ENCODE measurements around the gene NAGLU. TPM values are rescaled to one million over a fixed set of nuclear protein-coding genes. Genes with fewer than 3 reads are reported as not detected.

Gene NAGLU
- total and polyA plus RNA-seq, 9 donors: 15.4 to 24.1 (median 20.6) TPM

GRCh38 chr17:42509409-42509808, 26.6 kb upstream of the NAGLU start:
- Histone ChIP-seq H3K4me3 (ENCODE audit: low read length) (no peak overlapping the region), H3K27ac (ENCODE audit: low read length) (no peak overlapping the region), H3K36me3 (ENCODE audit: control insufficient read depth, insufficient read depth, low read length) (peaks cover 64% of the 10 kb centered on the region), H3K9me3 (replicated peaks; ENCODE audit: control insufficient read depth, low read depth, low read length) (no peaks in the 10 kb centered on the region), H3K4me1 (ENCODE audit: control insufficient read depth, insufficient read depth, low read length) (no peaks in the 10 kb centered on the region), H3K27me3 (ENCODE audit: control insufficient read depth, insufficient read depth, low read length) (no peaks in the 10 kb centered on the region)
- WGBS (ENCODE audit: insufficient coverage): 85% methylated on average over 3 of the region's 5 CpGs
- no peak for DNase-seq

DNA sequence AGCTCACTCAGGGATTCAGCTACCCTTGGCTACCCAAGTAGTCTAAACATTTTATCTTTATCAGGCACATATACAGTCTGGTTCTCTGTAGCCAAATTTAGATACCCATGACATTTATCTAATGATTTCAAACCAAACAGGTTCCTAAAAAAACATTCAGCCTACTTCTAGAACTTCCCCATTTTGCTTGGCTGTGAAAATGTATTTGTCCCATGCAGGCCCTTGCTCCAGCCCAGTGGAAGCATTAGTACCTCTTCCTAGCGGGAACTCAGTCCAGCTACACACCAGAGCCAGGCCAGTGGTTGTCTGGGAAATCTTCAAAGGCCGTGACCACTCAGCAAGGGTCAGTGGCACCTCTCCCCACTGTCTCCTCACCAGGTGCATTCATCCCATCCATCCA, 26.2 kb upstream of the NAGLU start:
- Histone ChIP-seq H3K4me3 (ENCODE audit: low read length) (no peak overlapping the region), H3K27me3 (ENCODE audit: control insufficient read depth, insufficient read depth, low read length) (no peaks in the 10 kb centered on the region), H3K9me3 (replicated peaks; ENCODE audit: control insufficient read depth, low read depth, low read length) (no peaks in the 10 kb centered on the region), H3K4me1 (ENCODE audit: control insufficient read depth, insufficient read depth, low read length) (no peaks in the 10 kb centered on the region), H3K36me3 (ENCODE audit: control insufficient read depth, insufficient read depth, low read length) (peaks cover 68% of the 10 kb centered on the region), H3K27ac (ENCODE audit: low read length) (no peak overlapping the region)
- WGBS (ENCODE audit: insufficient coverage): 100% methylated on average over 1 of the region's 2 CpGs
- DNase-seq: no peak

GRCh38 chr17:42512246-42512645, 23.8 kb upstream of the NAGLU start:
- peaks cover 66% of the 10 kb centered on the region for H3K36me3 ChIP-seq (ENCODE audit: control insufficient read depth, insufficient read depth, low read length)
- H3K27me3 ChIP-seq (ENCODE audit: control insufficient read depth, insufficient read depth, low read length): no peaks in the 10 kb centered on the region
- no peak overlapping the region for H3K4me3 ChIP-seq (ENCODE audit: low read length)
- no peaks in the 10 kb centered on the region for H3K9me3 ChIP-seq (replicated peaks; ENCODE audit: control insufficient read depth, low read depth, low read length)
- peaks cover 2% of the 10 kb centered on the region for H3K4me1 ChIP-seq (ENCODE audit: control insufficient read depth, insufficient read depth, low read length)
- 69% methylated on average over 5 of the region's 9 CpGs for WGBS (ENCODE audit: insufficient coverage)
- no peak overlapping the region for H3K27ac ChIP-seq (ENCODE audit: low read length)
- no peak for DNase-seq

- DNase-seq: no peak
- 66% methylated on average over 5 of the region's 6 CpGs for WGBS (ENCODE audit: insufficient coverage)
- H3K4me1 ChIP-seq (ENCODE audit: control insufficient read depth, insufficient read depth, low read length): peaks cover 8% of the 10 kb centered on the region
- no peak overlapping the region for H3K27ac ChIP-seq (ENCODE audit: low read length)
- no peaks in the 10 kb centered on the region for H3K27me3 ChIP-seq (ENCODE audit: control insufficient read depth, insufficient read depth, low read length)
- H3K9me3 ChIP-seq (replicated peaks; ENCODE audit: control insufficient read depth, low read depth, low read length): no peaks in the 10 kb centered on the region
- H3K36me3 ChIP-seq (ENCODE audit: control insufficient read depth, insufficient read depth, low read length): peaks cover 62% of the 10 kb centered on the region
- H3K4me3 ChIP-seq (ENCODE audit: low read length): no peak overlapping the region
Observed at GRCh38 chr17:42512733-42513251, 23.2 kb upstream of the NAGLU start.

GRCh38 chr17:42513686-42514085, 22.4 kb upstream of the NAGLU start:
- Histone ChIP-seq H3K27ac (ENCODE audit: low read length) (no peak overlapping the region), H3K4me3 (ENCODE audit: low read length) (no peak overlapping the region), H3K27me3 (ENCODE audit: control insufficient read depth, insufficient read depth, low read length) (no peaks in the 10 kb centered on the region), H3K9me3 (replicated peaks; ENCODE audit: control insufficient read depth, low read depth, low read length) (no peaks in the 10 kb centered on the region), H3K4me1 (ENCODE audit: control insufficient read depth, insufficient read depth, low read length) (peaks cover 17% of the 10 kb centered on the region), H3K36me3 (ENCODE audit: control insufficient read depth, insufficient read depth, low read length) (peaks cover 56% of the 10 kb centered on the region)
- DNase-seq: no peak
- 94% methylated on average over 4 of the region's 11 CpGs for WGBS (ENCODE audit: insufficient coverage)

DNA sequence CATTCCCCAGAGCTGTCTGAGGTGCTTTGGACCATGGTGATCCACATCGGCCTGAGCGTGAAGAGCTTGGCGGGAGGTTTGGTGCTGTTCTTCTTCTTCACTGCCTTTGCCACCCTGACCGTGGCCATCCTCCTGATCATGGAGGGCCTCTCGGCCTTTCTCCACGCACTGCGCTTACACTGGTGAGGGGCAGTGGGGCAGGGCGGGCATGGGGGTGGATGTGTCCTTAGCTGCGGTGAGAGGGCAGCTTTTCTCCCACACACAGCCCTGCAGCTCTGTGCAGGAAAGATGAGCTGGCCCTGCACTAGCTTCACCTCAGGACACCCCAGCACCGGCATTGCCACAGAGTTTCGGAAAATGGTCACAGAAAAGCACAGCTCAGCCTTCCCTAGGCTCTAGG, 21.8 kb upstream of the NAGLU start:
- WGBS (ENCODE audit: insufficient coverage): 98% methylated on average over 5 of the region's 11 CpGs
- no peak for DNase-seq

DNA sequence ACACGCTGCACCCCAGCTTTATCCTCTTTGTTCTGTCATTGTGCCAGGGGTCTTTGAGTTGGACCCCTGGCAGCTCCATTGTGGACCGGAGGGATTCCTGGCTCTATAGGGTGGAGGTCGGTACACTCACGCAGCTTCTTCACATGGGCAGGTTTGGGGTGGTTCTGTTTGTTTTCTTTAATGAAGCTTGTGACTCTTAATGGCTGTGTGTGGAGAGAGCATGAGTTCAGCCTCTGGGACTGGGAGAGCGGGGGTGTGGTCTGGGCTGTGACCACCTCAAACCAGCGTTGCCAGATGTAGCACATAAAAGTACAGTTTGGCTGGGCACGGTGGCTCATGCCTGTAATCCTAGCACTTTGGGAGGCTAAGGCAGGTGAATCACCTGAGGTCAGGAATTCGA, 21.2 kb upstream of the NAGLU start:
- Histone ChIP-seq H3K27me3 (ENCODE audit: control insufficient read depth, insufficient read depth, low read length) (no peaks in the 10 kb centered on the region), H3K9me3 (replicated peaks; ENCODE audit: control insufficient read depth, low read depth, low read length) (no peaks in the 10 kb centered on the region), H3K27ac (ENCODE audit: low read length) (no peak overlapping the region), H3K4me3 (ENCODE audit: low read length) (no peak overlapping the region), H3K4me1 (ENCODE audit: control insufficient read depth, insufficient read depth, low read length) (peaks cover 28% of the 10 kb centered on the region), H3K36me3 (ENCODE audit: control insufficient read depth, insufficient read depth, low read length) (peaks cover 44% of the 10 kb centered on the region)
- 76% methylated on average over 5 of the region's 8 CpGs for WGBS (ENCODE audit: insufficient coverage)
- DNase-seq: no peak

More for the DNA sequence above, 21.8 kb upstream of the NAGLU start:
- H3K27me3 ChIP-seq (ENCODE audit: control insufficient read depth, insufficient read depth, low read length): no peaks in the 10 kb centered on the region
- H3K27ac ChIP-seq (ENCODE audit: low read length): no peak overlapping the region
- H3K4me3 ChIP-seq (ENCODE audit: low read length): no peak overlapping the region
- H3K4me1 ChIP-seq (ENCODE audit: control insufficient read depth, insufficient read depth, low read length): peaks cover 23% of the 10 kb centered on the region
- H3K36me3 ChIP-seq (ENCODE audit: control insufficient read depth, insufficient read depth, low read length): peaks cover 50% of the 10 kb centered on the region
- no peaks in the 10 kb centered on the region for H3K9me3 ChIP-seq (replicated peaks; ENCODE audit: control insufficient read depth, low read depth, low read length)

- H3K9me3 ChIP-seq (replicated peaks; ENCODE audit: control insufficient read depth, low read depth, low read length): no peaks in the 10 kb centered on the region
- WGBS (ENCODE audit: insufficient coverage): 10% methylated on average over 4 of the region's 9 CpGs
- peaks cover 55% of the 10 kb centered on the region for H3K4me1 ChIP-seq (ENCODE audit: control insufficient read depth, insufficient read depth, low read length)
- DNase-seq: peak; percentile 84
- H3K27ac ChIP-seq (ENCODE audit: low read length): peak overlapping the region; percentile 97
- H3K36me3 ChIP-seq (ENCODE audit: control insufficient read depth, insufficient read depth, low read length): peaks cover 37% of the 10 kb centered on the region
- H3K27me3 ChIP-seq (ENCODE audit: control insufficient read depth, insufficient read depth, low read length): no peaks in the 10 kb centered on the region
- H3K4me3 ChIP-seq (ENCODE audit: low read length): no peak overlapping the region
Observed at GRCh38 chr17:42517516-42517915, 18.5 kb upstream of the NAGLU start.

DNA sequence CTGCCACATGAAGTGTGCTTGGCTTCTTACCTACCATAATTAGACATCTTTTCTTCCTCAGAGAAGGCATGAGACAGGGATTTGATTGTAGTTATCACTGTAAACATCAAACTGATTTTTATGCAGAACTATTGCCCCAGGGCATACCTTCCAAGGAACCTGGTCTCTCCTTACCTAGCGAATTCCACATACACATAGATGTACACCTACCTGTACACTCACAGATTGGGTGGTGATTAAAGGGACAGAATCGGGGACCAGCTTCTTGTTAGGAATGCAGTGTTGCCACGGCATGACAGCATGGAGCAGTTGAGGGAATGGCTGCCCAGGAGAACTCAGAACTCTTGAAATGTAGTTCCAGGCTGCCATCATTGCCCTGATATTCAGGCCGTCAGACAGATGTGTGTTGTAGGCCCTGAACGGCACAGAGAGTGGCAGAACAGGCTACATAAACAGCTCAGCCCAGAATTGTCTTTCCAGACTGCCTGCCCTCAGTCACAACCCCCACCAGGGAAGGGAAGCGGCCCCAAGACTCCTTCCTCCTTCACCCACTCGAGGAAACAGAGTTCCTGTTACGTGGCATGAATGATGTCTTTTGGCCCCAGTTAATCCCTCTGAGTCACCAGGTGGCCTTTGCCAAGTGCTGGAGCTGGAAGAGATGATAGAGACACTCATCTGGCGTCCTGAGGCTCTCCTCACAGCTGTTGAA, 17.8 kb upstream of the NAGLU start:
- peaks cover 43% of the 10 kb centered on the region for H3K36me3 ChIP-seq (ENCODE audit: control insufficient read depth, insufficient read depth, low read length)
- peaks cover 62% of the 10 kb centered on the region for H3K4me1 ChIP-seq (ENCODE audit: control insufficient read depth, insufficient read depth, low read length)
- no peak overlapping the region for H3K4me3 ChIP-seq (ENCODE audit: low read length)

DNA sequence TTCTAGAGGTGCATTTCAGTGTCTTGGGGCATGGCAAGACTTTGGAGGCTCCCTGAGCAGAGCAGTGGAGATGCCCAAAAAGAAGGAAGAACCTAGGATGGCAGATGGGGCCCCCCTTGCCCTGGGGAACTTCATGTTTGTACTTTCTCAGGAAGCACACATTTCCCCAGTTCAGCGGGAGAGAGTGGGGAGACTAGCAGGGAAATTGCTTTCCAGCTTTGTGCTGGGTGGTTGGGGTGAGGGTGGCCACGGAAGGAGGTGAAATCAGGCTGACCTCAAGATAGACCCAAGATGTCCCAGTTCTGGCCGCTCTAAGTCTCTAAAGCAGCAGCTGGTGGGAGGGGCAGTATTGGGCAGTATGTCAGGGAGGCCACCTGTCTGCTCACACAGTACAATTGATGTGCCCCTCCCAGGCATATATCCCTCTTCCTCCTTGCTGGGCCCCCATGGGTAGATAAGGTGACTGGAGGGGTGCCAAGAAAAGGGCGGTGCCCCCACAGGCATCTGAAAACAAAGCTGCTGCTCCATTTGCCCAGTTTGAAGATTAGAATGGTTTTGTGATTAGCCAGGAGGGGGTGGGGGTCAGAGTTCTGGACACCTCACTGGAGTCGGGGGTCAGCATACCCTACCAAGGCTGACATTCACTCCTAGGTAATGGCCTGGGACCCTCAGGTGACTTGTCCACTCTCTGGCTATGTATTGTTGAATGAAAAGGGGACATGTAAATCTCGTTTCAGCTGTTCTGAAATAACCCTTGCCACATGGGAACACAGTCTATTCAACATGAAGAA, 17.1 kb upstream of the NAGLU start:
- Histone ChIP-seq H3K36me3 (ENCODE audit: control insufficient read depth, insufficient read depth, low read length) (peaks cover 39% of the 10 kb centered on the region), H3K4me3 (ENCODE audit: low read length) (no peak overlapping the region), H3K4me1 (ENCODE audit: control insufficient read depth, insufficient read depth, low read length) (peaks cover 62% of the 10 kb centered on the region), H3K27me3 (ENCODE audit: control insufficient read depth, insufficient read depth, low read length) (no peaks in the 10 kb centered on the region), H3K9me3 (replicated peaks; ENCODE audit: control insufficient read depth, low read depth, low read length) (no peaks in the 10 kb centered on the region), H3K27ac (ENCODE audit: low read length) (peak overlapping the region; percentile 97)
- WGBS (ENCODE audit: insufficient coverage): 27% methylated on average over 2 of the region's 6 CpGs
- DNase-seq: peak; percentile 78

More for the DNA sequence above, 17.8 kb upstream of the NAGLU start:
- no peaks in the 10 kb centered on the region for H3K9me3 ChIP-seq (replicated peaks; ENCODE audit: control insufficient read depth, low read depth, low read length)
- 15% methylated on average over 5 of the region's 9 CpGs for WGBS (ENCODE audit: insufficient coverage)
- DNase-seq: peak; percentile 91
- H3K27ac ChIP-seq (ENCODE audit: low read length): peak overlapping the region; percentile 97
- no peaks in the 10 kb centered on the region for H3K27me3 ChIP-seq (ENCODE audit: control insufficient read depth, insufficient read depth, low read length)
